ENCODE results near the gene COL7A1. TPM values are rescaled to one million over a fixed set of nuclear protein-coding genes. Genes with fewer than 3 reads are reported as not detected.
A peak's percentile ranks its signal among the peaks of the same experiment; 100 is the strongest.

COL7A1 gene
- total and polyA plus RNA-seq, 12 donors: 0.35 to 66.9 (median 3.1) TPM

GRCh38 chr3:48599077-48599501, 4.0 kb upstream of the COL7A1 start:
- intact Hi-C loops (cut with DNase I): no loop called here
- H3K9me3 ChIP-seq (replicated peaks in 1 of 3): no peaks in the 10 kb centered on the region
- peaks cover 0 to 59% of the 10 kb centered on the region in 2 donors for H3K36me3 ChIP-seq (replicated peaks in 1 of 2)
- peak overlapping the region in 2 of 5 donors; percentile 59 to 77 for H3K27ac ChIP-seq
- no peak for TF ChIP-seq POLR2A (IDR thresholded peaks at IDR 0.05)
- no peak for TF ChIP-seq CTCF (IDR thresholded peaks at IDR 0.05)
- H3K4me3 ChIP-seq: no peak overlapping the region
- 75 to 88% (median 84%) methylated on average over 6 to 11 of the region's 11 CpGs for WGBS, 4 donors
- peaks cover 8 to 17% of the 10 kb centered on the region in 2 donors for H3K4me1 ChIP-seq (replicated peaks in 1 of 2)
- no peaks in the 10 kb centered on the region for H3K27me3 ChIP-seq
- no peak for DNase-seq

GRCh38 chr3:48598323-48599076, 3.4 kb upstream of the COL7A1 start:
- intact Hi-C loops (cut with DNase I): no loop called here
- Histone ChIP-seq H3K27ac (peak overlapping the region in 2 of 5 donors; percentile 59 to 77), H3K4me1 (replicated peaks in 1 of 2) (peaks cover 8 to 17% of the 10 kb centered on the region in 2 donors), H3K36me3 (replicated peaks in 1 of 2) (peaks cover 0 to 53% of the 10 kb centered on the region in 2 donors), H3K9me3 (replicated peaks in 1 of 3) (no peaks in the 10 kb centered on the region), H3K4me3 (no peak overlapping the region), H3K27me3 (no peaks in the 10 kb centered on the region)
- WGBS, 4 donors: 49 to 60% (median 55%) methylated on average over 3 to 5 of the region's 5 CpGs
- TF ChIP-seq POLR2A (IDR thresholded peaks at IDR 0.05) (no peak), CTCF (IDR thresholded peaks at IDR 0.05) (no peak)
- peak in 2 of 7 donors; percentile 37 to 40 for DNase-seq

- H3K9me3 ChIP-seq (replicated peaks in 1 of 3): no peaks in the 10 kb centered on the region
- H3K27ac ChIP-seq: peak overlapping the region in 2 of 5 donors; percentile 59 to 77
- peaks cover 8 to 12% of the 10 kb centered on the region in 2 donors for H3K4me1 ChIP-seq (replicated peaks in 1 of 2)
- H3K4me3 ChIP-seq: no peak overlapping the region
- no peaks in the 10 kb centered on the region for H3K27me3 ChIP-seq
- no peak for DNase-seq
- H3K36me3 ChIP-seq (replicated peaks in 1 of 2): peaks cover 0 to 42% of the 10 kb centered on the region in 2 donors
- intact Hi-C loops (cut with DNase I): no loop called here
- TF ChIP-seq CTCF (IDR thresholded peaks at IDR 0.05) (no peak), POLR2A (IDR thresholded peaks at IDR 0.05) (no peak)
- 73 to 77% (median 75%) methylated on average over 6 of the region's 6 CpGs for WGBS, 4 donors
Observed at GRCh38 chr3:48597408-48597800, 2.3 kb upstream of the COL7A1 start.

- WGBS, 4 donors: 75 to 85% (median 79%) methylated on average over 6 to 8 of the region's 8 CpGs
- intact Hi-C loops (cut with DNase I): no loop called here
- no peaks in the 10 kb centered on the region for H3K27me3 ChIP-seq
- H3K9me3 ChIP-seq (replicated peaks in 1 of 3): no peaks in the 10 kb centered on the region
- H3K27ac ChIP-seq: peak overlapping the region in 1 of 5 donors; percentile 77
- no peak overlapping the region for H3K4me3 ChIP-seq
- peaks cover 8 to 12% of the 10 kb centered on the region in 2 donors for H3K4me1 ChIP-seq (replicated peaks in 1 of 2)
- no peak for TF ChIP-seq POLR2A (IDR thresholded peaks at IDR 0.05)
- TF ChIP-seq CTCF (IDR thresholded peaks at IDR 0.05): no peak
- peaks cover 0 to 37% of the 10 kb centered on the region in 2 donors for H3K36me3 ChIP-seq (replicated peaks in 1 of 2)
- DNase-seq: no peak
Observed at GRCh38 chr3:48596676-48597407, 1.7 kb upstream of the COL7A1 start.

Measured in adrenal gland (tissue), 12 donors.